GM18867 (cell line): ENCODE data around the gene MMP25.

Experiments used
- ATAC-seq: cut with Tn5 transposase; IDR thresholded peaks from one replicate; pipeline ENCODE4 v1.9.1; 2021; ENCODE audit warnings: mild to moderate bottlenecking, moderate library complexity; ENCODE audit not compliant: unreplicated experiment

Gene MMP25

DNA sequence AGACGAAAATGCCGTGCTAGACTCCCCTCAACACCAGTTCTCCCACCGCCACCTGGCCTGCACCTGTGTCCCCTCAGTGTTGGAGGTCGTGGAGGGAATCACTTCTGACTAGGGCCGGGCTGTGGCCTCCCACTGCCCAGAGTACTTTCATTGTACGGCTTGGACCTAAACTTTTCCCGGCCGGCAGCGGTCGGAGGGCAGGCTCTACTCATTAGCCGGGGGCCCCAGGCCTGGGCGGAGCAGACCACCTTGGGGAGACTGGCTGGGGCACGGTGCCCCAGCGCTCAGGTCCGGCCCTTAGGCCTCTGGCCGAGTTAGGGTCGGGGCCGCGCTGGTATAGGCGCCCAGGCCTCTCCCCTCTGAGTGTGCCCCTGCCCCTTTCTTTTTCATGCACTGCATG lies 29.0 kb upstream of the MMP25 start:
- ATAC-seq = no peak

DNA sequence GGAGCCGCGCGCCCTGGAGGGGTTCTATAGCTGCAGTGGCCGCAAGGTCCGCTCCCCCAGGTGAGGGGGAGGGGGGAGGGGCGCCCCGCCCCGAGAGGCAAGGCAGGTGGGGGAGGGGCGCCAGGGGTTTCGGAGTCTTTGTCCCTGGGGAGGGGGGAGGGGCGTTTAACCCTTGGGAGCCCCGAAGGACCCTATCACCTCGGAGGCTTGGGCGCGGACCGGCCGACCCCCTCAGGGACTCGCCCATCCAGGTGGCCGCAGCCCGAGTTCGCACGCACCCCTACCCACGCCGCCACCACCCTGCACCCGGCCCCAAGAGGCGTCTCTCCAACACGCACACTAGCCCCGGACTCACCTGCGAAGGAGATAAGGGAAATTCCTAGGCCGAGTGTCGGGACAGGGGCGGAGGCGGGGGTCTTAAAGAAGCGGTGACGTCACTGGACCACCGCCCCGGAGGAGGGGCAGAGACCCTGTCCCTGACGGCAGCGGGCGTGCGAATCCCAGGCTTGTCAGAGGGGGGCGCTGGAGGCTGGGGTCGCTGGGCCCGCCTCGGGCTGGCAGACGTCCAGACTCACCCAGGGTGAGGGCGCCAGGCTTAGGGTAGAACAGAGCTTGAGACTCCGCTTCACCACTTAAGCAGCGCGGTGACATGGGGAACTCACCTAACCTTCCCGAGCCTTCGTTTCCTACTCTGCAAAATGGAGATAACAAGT lies 28.4 kb upstream of the MMP25 start, which contains the start of gene CLDN6:
TSS of gene CLDN6 (minus strand) at position 390 of the 713 bp plus-strand sequence. CDS start 2,162 bp downstream, outside the sequence.
- ATAC-seq = no peak

DNA sequence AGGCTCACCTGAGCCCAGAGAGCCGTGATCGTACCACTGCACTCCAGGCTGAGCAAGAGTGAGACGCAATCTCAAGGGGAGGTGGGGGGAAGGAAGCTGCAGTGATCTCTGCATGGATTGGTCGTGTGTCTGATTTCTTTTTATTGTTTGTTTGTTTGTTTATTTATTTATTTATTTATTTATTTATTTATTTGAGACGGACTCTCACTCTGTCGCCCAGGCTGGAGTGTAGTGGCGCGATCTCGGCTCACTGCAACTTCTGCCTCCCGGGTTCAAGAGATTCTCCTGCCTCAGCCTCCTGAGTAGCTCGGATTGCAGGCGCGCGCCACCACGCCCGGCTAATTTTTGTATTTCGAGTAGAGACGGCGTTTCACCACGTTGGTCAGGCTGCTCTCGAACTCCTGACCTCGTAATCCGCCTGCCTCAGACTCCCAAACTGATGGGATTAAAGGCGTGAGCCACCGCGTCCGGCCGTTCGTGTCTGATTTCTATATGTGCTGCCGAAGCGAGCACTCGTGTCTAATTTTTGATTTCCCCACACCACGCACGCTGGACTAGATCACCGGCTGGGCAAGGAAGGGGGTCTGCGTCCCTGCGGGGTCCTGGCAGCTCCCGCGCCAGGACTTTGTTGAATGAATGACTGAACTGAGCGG lies 26.6 kb upstream of the MMP25 start:
- no peak for ATAC-seq

DNA sequence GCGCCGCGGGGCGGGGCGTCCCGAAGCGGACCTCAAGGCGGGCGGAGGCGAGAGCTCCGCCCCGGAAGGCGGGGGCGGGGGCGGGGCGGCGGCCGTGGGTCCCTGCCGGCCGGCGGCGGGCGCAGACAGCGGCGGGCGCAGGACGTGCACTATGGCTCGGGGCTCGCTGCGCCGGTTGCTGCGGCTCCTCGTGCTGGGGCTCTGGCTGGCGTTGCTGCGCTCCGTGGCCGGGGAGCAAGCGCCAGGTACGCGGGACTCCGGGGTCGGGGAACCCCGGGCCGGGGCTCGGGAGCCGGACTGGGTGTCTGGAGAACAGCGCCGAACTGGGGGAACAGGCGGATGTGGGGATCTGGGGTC lies 26.1 kb upstream of the MMP25 start, which contains the start of gene TNFRSF12A:
TSS of gene TNFRSF12A (plus strand) at position 122 of the 357 bp plus-strand sequence. CDS start at position 152, 30 bp downstream.
- ATAC-seq = no peak

DNA sequence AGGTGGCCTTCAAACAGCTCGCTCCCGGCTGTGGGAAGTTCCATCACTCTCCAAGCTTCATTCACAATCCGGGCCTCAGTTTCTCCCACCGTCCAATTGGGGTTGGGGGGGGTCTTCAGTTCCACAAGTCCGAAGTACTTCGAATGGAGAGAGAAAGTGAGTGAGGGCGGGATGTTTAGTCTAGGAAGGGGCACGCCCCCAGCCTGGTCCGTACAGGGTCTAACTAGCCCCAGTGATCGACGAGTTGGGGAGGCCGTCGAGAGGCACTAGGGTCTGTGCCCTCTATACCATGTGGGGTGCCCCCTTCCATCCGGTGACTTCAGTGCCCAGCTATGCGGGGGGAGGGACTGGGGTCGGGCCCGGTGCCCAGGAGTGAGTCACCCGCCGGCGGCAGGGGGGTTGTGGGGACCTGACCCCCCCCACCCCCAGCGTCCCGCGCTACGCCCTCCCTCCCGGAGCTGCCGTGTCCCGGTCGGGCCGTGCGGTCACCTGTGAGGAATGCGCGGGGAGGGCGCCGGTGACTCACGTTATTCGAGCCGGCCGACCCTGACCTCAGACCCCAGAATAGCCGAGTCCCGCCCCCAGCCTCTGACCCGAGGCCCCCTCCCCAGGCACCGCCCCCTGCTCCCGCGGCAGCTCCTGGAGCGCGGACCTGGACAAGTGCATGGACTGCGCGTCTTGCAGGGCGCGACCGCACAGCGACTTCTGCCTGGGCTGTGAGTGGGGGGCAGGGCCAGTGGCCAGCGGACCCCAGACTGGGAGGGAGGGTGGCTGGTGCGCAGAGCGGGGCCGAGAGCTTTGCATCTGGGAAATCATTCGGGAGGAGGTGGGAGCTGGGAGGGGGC lies 25.5 kb upstream of the MMP25 start:
- no peak for ATAC-seq

DNA sequence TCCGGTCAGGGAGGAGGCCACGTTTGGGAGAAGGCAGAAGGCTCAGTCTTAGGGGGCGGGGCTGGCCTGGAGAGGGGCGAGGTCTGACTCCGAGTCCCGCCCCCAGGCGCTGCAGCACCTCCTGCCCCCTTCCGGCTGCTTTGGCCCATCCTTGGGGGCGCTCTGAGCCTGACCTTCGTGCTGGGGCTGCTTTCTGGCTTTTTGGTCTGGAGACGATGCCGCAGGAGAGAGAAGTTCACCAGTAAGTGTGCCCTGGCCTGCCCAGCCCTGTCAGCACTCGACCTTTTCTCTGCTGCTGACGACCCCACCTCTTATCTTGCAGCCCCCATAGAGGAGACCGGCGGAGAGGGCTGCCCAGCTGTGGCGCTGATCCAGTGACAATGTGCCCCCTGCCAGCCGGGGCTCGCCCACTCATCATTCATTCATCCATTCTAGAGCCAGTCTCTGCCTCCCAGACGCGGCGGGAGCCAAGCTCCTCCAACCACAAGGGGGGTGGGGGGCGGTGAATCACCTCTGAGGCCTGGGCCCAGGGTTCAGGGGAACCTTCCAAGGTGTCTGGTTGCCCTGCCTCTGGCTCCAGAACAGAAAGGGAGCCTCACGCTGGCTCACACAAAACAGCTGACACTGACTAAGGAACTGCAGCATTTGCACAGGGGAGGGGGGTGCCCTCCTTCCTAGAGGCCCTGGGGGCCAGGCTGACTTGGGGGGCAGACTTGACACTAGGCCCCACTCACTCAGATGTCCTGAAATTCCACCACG lies 24.7 kb upstream of the MMP25 start:
- ATAC-seq = no peak

DNA sequence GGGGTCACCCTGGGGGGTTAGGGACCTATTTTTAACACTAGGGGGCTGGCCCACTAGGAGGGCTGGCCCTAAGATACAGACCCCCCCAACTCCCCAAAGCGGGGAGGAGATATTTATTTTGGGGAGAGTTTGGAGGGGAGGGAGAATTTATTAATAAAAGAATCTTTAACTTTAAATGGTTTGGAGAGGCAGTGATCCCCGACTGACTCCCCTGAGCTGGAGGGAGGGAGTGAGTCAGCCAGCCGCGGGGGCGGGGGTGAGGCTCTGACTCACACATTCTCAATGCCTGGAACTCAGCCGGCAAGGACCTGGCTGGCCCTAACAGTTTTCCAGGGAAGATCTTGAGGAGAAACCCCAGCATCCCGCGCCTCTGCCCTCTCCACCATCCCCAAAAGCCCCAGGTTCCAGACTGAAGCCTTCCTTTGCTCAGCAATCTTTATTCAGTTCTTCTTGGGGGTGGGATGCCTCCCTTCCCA lies 24.1 kb upstream of the MMP25 start:
- no peak for ATAC-seq

DNA sequence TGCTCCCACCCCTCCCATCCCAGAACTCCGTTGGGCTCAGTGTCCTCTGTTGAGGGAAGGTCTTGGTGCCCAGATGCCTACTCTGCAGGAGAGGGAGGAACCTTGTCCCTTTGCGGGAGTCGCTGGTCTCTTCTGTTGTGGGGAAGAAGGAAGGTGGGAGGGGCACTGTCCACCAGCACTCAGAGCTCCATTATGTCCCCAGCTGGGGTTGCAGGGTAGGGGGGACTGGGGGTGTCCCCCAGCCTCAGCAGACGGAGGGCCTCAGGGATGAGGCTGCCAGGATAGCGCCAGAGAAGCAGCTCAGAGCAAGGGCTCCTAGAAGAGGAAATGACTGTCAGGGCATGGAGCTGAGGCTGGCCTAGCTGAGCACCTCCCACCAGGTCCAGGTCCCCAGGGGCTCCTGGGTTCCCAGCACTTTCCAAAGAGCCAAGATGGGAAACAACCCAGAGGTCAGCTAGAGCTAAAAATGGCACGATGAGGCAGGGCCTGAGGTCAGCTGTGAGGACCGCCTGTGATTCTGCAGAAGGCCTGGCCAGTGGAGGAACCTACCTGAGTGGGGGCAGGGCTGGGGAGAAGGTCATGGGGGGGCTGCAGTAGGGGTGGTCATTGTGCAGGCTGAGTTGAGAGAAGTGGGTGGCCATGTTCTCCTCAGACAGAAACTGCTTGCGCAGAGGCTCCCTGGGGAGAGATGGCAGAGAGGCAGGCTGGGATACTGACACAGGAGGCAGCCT lies 23.5 kb upstream of the MMP25 start:
- no peak for ATAC-seq

DNA sequence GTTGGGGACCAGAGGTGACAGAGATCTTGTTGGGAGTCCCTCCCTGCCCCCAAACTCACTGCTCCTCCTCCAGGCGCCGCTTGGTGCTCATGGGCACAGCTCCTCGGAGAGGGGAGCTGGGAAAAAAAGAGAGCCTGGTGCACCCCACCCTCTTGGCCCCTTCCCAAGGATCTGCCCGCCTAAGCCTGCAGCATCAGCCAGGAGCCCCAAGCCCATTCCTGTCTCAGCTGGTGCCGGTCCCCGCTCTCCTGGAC lies 23.0 kb upstream of the MMP25 start:
- no peak for ATAC-seq

DNA sequence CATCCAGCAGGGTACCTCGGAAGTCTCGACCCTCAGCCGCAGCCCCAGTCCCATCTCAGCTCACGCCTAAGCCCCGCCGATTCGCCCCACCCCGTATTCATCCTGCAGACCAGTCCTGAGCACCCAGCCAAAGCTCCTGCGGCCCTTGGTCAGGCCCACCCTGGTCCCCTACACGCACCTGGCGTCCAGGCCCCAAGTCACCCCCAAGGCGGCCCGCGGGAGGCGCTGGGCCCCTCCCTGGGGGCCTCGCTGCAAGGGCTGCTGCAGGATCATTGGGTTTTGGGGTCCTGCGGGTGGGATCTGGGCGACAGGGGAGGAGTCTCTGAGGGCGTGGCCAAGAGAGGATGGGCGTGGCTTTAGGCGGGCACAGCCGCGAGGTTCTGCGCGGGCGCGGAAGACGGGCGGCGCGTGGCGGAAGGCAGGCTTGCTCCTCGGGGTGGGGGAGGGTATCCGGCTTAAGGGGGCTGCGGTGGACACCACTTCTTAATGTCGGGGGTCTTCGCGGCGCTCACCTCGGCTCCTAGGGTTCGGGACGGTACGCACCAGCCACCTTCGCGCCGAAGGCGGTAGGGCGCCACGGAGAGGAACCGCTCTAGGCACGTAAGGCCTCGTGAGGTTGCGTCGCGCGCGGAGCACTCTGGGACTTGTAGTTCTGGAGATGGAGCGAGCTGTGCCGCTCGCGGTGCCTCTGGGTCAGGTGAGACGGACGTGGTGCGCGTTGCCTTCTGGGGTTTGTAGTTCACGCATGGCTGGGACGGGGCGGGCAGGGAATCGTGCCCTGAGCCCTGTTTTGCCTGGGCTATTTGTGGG lies 22.5 kb upstream of the MMP25 start, which contains the start of the genes HCFC1R1 and THOC6:
TSS of gene HCFC1R1 (minus strand) at position 274 of the 810 bp plus-strand sequence. CDS start at position 273, 1 bp downstream.
TSS of gene THOC6 (plus strand) at position 367 of the 810 bp plus-strand sequence. CDS start at position 659, 292 bp downstream.
- peak; percentile 77 for ATAC-seq

DNA sequence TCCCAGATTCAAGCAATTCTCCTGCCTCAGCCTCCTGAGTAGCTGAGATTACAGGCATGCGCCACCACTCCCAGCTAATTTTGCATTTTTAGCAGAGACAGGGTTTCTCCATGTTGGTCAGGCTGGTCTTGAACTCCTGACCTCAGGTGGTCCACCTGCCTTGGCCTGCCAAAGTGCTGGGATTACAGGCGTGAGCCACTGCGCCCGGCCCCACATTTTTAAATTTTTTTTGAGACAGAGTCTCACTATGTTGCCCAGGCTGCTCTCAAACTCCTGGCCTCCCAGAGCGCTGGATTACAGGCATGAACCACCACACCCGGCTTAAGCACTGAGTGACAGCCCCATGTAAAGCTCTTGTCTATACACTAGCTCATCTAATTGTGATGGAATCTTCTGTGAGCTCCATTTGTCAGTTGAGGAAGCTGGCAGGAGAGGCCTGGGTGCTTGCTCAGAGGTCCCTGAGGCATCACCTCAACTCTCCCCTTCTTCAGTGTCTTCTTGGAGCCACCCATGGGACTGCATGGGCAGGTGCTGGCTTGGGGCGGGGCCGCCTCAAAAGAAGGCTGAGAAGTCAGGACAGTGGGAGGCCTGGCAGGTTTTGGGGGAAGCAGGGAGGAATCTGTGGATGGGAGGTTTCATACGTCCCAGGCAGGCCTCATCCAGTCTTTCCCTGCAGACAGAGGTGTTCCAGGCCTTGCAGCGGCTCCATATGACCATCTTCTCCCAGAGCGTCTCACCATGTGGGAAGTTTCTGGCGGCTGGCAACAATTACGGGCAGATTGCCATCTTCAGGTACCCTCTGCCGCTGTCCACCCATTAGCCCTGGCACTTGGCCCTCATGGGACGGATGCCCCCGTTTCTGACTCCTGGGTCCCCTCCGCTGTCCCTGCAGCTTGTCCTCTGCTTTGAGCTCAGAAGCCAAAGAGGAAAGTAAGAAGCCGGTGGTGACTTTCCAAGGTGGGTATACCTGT lies 21.0 kb upstream of the MMP25 start:
- no peak for ATAC-seq

DNA sequence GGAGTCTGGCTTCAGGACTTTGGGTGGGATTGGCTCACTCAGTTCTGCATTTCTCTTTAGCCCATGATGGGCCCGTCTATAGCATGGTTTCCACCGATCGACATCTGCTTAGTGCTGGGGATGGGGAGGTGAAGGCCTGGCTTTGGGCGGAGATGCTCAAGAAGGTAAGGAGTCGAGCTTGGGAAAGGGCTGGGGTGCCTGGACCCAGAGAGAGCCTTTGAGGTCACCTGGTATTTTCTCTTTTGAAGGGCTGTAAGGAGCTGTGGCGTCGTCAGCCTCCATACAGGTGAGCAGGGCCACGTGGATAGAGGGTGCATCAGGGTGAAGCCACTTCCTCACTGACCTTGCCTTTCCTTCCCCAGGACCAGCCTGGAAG lies 20.4 kb upstream of the MMP25 start:
- ATAC-seq = no peak

DNA sequence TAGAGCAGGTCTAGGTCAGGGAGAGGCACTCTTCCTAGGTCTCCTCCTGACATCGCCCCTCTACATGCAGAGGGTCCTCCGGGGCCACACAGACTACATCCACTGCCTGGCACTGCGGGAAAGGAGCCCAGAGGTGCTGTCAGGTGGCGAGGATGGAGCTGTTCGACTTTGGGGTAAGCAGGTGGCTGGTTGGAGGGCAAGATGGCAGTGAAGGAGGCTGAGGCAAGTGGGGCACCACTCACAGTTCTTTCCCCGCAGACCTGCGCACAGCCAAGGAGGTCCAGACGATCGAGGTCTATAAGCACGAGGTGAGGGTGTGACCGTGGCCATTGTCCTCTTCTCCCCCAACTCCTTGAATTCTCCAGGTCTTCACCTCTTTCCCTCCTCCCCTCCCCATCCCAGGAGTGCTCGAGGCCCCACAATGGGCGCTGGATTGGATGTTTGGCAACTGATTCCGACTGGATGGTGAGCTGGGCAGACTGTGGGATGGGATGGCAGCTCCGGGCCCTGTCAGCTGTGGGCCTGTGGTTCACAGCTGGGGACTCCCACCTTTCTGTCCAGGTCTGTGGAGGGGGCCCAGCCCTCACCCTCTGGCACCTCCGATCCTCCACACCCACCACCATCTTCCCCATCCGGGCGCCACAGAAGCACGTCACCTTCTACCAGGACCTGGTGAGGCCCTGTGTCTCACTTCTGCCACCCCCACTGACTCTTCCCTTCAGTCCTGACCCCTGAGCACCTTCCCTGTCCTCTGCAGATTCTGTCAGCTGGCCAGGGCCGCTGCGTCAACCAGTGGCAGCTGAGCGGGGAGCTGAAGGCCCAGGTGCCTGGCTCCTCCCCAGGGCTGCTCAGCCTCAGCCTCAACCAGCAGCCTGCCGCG lies 19.5 kb upstream of the MMP25 start:
- no peak for ATAC-seq

DNA sequence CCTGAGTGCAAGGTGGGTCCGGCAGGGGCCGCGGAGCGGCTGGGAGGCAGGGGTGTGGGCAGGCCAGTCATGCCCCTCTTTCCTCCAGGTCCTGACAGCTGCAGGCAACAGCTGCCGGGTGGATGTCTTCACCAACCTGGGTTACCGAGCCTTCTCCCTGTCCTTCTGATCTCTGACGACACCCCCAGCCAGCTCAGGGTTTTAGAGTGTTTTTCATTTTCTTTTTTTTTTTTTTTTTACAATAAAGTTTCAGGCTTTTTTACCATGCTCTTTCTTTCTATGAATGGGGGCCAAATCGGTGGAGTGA lies 18.9 kb upstream of the MMP25 start:
- no peak for ATAC-seq

DNA sequence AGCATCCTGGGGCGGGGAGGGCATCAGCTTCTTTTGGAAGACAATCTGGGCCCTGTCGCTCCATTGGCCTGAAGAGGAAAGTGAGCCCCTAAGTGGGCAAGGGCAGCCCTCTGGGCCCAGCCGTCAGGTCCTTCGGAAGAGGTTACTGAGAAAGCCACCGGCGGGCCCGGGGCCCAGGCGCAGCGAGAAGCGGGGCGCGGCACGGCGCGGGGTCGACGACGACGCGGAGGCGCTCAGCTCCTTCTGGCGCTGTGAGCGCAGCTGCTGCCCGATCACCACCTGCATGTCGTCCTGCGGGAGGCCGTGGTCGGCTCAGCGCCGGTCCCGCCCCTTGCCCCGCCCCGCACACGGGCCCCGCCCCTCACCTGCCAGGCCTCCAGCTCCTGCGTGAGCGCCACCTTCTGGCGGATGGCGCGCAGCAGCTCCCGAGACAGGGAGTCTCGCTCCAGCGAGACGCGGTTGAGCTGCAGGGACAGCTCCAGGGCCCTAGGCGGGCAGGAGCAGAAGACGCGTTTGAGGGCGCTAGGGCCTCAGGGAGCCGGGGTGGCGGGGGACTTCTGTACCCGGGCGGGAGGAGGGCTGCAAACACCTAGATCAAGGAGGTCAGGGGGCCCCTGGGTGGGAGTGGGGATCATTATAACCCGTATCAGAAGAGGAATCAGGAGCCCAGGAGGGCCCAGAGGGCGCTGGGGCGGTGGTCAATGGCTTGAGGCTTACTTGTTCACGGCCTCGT lies 18.2 kb upstream of the MMP25 start:
- ATAC-seq = no peak

DNA sequence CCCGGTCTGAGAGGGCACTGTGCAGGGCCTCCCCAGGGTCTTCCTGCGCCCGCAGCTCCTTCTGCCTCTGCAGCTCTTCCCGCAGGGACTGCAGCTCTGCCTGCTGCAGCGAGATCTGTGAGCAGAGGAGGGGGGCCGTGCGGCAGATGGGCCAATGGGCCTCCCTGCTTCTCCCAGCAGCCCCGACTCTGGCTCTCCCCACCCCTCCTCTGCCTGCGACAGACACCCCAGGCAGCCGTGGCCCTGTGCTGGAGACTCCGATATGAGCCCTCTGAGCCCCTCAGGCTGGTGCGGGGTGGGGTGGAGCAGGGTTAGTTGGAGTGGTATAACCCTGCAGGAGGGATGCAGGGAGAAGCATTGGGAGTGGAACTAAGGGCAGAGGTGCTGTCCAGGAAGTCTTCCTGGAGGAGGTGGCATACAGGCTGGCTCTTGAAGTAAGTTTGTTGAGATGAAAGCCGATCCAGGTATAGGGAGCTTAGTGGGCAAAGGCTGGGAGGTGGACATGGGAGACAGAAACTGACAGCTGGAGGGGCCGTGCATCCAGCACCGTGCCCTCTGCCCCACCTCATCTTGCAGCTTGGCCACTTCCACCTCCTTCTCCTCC lies 17.5 kb upstream of the MMP25 start:
- ATAC-seq = no peak
